SHP77 (cell line): Measurements from ENCODE around the gene CSMD2.

Source experiments
- DNase-seq, 2 experiments: peaks; one replicate each; lab custom pipeline; 2025; lab: John Stamatoyannopoulos, UW

CSMD2 gene

GRCh38 chr1:33640114-33640660 is 524.8 kb downstream of the CSMD2 start:
- no peak for DNase-seq

GRCh38 chr1:33637846-33638440 is 527.1 kb downstream of the CSMD2 start:
- no peak for DNase-seq

GRCh38 chr1:33636209-33636608 is 528.8 kb downstream of the CSMD2 start:
- no peak for DNase-seq

GRCh38 chr1:33635336-33636012 is 529.6 kb downstream of the CSMD2 start:
- DNase-seq, result no peak

DNA sequence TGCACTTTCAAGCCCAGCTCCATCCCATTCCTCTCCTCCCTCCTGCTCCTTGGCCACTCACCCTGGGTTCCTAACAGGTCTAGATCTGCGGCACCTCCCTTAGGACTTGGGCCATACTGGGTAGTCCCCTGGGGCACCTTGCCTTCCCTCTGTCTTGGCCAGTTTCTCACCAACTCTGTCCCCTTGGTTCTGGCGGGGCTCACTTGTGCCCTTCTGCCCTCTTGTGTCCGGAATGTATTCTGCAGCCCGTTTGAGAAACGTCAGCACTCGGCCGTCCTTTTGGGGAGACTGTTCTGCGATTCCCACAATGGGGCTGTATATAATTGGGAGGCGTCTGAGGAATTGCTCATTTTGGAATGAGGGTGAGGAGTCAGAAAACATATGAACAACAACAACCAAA is 530.2 kb downstream of the CSMD2 start:
- peak; percentile 3 to 18 for DNase-seq

- no peak for DNase-seq
Measured at GRCh38 chr1:33634143-33634542, 530.9 kb downstream of the CSMD2 start.

DNA sequence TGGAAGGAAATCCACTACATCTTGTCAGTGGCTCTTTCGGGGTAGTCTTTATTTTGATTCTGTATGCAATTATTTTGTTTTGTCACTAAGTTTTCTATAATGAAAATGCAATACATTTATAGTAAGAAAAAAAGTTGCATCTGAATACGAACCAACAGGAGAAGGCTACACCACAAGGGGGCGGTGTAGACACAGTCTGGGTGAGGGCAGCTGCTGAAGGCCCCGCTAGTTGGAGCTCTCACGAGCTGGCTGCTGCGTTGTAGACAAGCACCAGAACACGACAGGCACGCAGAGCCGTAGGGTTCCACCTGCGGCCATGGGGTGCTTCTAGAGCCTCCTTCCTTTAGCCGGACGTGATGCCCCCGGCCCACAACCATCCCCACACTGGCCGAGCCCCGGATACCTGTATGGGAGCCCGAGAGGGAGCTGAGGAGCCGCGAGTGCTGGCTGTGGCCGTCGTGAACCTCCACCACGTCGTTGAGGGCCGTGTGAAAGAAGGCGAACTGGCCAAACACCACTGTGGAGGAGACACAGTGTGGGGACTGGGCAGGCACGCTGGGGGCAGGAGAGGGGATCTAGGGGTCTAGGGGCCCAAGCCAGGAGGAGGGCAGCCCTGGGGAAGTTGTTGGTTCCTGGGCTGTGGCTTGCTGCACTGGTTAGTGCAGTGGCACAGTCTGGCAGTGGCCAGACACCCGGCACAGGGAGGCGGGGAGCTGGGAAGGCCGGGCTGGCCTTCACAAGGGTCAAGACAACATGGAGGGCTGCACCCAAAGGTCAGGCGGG is 531.8 kb downstream of the CSMD2 start:
- peak; percentile 66 to 81 for DNase-seq

- DNase-seq, result no peak
Measured at GRCh38 chr1:33630686-33631085, 534.3 kb downstream of the CSMD2 start.

GRCh38 chr1:33626801-33627200 is 538.2 kb downstream of the CSMD2 start:
- no peak for DNase-seq

DNA sequence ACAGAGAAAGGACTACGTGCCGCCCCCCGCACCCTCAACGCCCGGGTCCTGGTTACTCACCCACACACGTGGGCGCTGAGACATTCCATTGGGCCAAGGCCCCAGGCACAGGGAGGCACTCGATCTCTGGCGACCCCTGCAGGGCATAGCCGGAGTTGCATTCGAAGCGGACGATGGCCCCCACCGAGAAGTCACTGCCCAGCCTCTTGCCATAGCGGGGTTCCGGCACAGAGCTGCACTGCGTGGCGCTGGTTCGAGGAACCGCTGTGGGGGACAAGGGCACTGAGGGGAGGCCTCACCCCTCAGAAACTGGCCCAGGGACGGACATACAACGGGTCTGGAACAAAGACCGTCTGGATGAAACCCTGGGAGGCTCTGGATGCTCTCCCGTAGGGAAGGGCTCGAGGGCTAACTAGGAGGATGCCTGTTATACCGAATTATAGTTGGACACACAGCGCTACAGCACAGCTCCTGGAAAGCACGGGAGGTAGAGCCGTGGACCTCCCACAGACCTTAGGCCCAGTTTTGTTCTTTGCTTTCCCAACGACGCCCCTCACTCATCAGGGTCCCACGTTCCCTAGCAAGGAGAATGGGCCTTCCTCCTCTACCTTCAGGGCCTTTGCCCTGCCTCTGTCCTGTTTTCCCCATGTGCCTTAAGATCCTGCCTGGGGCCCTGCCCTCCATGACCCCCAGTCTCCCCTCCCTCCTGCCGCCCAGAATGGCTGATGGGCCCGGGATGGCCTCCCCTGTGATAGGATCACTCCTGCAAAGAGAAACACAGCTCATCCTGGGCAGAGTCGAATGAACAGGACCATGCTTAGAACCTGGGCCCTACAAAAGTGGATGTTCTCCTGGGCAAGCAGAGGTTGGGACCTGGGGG is 539.8 kb downstream of the CSMD2 start:
- DNase-seq, result no peak

- DNase-seq, result no peak
Measured at GRCh38 chr1:33624261-33624990, 540.6 kb downstream of the CSMD2 start.

- DNase-seq, result no peak
Measured at GRCh38 chr1:33623811-33624210, 541.2 kb downstream of the CSMD2 start.

DNA sequence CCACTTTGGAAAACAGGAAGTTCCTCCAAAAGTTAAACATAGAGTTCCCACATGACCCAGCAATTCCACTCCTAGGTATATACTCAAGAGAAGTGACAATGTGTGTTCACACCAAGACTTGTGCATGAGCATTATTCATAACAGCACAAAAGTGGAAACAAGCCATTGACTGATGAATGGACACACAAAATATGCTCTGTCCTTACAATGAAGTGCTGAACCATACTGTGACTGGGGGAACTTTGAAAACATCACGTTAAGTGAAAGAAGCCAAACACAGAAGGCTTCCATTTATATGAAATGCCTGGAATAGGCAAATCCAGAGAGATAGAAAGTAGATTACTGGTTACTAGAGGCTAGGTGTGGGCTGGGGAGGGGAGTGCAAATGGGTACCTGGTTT is 542.3 kb downstream of the CSMD2 start:
- no peak for DNase-seq

- DNase-seq, result no peak
Measured at GRCh38 chr1:33618636-33619035, 546.4 kb downstream of the CSMD2 start.

DNA sequence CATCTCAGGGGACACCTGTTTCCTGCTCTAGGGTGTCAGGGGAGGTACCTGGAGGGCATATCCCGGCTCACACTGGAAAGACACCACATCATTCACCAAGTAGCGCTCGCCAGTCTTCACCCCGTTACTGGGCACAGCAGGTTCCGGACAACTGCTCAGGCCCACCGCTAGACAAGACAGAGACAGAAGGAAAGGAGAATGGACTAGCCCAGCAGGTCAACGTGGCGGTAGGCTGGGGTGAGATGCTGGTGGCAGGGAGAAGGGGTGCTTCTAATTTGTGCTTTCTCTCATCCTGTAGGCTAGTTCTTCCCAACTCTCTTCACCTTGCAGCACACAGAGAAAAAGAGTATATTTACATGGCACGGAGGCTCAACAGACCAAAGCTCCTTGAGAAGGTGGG is 547.6 kb downstream of the CSMD2 start:
- DNase-seq, result no peak

GRCh38 chr1:33616780-33617179 is 548.2 kb downstream of the CSMD2 start:
- DNase-seq, result no peak

GRCh38 chr1:33615546-33615945 is 549.5 kb downstream of the CSMD2 start:
- no peak for DNase-seq

DNA sequence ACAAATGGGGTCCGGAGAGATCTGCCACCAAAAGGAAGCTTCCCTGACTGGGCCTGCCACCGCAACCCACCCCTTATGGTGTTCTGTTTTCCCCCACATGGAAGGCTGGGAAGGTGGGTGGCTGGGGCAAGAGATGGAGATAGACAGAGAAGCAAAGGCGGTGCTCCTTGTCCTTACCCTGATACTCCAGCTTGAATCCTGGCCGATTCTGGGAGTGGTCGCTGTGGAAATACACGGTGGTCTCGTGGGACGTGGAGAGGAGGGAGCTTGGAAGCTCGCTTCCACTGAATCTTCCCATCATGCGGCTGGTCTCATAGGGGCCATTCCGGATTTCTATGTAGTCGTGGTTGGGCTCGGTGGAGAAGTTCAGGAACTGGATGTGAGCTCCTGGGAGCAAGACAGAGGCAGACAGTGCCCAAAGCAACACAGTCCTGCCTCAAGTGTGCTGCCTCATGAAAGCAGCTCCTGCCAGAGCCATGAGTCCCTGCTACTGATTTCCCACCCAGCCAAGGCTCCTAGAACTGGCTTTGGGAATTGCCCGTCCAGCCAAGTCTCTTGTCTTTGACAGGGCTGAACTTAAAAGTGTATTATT is 554.1 kb downstream of the CSMD2 start:
- no peak for DNase-seq

DNA sequence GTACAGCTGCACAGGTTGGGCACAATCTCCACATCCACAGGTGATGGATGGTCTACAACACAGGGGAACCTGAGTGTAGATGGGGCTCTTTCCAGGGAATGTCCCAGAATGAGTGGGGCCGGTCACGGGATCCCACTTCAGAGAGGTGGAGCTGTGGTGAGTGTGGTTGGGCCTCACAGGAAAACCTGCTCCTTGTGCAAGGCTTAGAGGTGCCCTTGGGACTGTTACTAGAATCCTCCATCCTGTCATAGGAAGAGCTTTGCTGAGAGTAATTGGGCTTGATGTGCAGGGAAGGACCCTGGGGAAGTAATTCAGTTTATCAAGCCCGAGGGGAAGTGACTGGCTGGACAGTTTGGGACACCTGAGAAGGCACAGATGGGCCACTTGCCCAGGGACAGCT is 554.6 kb downstream of the CSMD2 start:
- DNase-seq, result no peak

- DNase-seq, result no peak
Measured at GRCh38 chr1:33609739-33610138, 555.3 kb downstream of the CSMD2 start.
